H1 (cell line): Measurements from ENCODE around the gene MED13. TPM values are rescaled to one million over a fixed set of nuclear protein-coding genes. Genes with fewer than 3 reads are reported as not detected.

Source experiments
- ASH2L ChIP-seq: fragments of 200-600, 300-600 bp; sonication (generic); IDR thresholded peaks from one replicate; pipeline ENCODE4 v1.7.1; 2017; ENCODE audit warnings: low read length
- EGR1 ChIP-seq: IDR thresholded peaks from 2 replicates; pipeline ENCODE4 v1.6.1; 2011; ENCODE audit warnings: low read depth, low read length, borderline replicate concordance
- HDAC2 ChIP-seq, 2 experiments: fragments of 300-600 bp in 1 of 2; sonication (generic) in 1 of 2; IDR thresholded peaks; 2 replicates each; pipeline ENCODE4 v1.6.1; 2011 to 2012; ENCODE audit warnings: low read depth in 2 of 2, low read length in 2 of 2, mild to moderate bottlenecking in 2 of 2, moderate library complexity in 2 of 2, borderline replicate concordance in 1 of 2, inconsistent platforms in 1 of 2
- POLR2A ChIP-seq, 2 experiments: IDR thresholded peaks; 1 replicate in 1 of 2; 2 replicates in 1 of 2; pipeline ENCODE4 v1.6.1; 2011; ENCODE audit warnings: low read depth in 2 of 2, low read length in 2 of 2, mild to moderate bottlenecking in 2 of 2; ENCODE audit errors: control extremely low read depth in 1 of 2
- SIRT6 ChIP-seq: IDR thresholded peaks from one replicate; pipeline ENCODE4 v1.7.1; 2012; ENCODE audit warnings: low read length, inconsistent platforms
- polyA plus RNA-seq, 7 experiments: library from polyadenylated mRNA; depleted of rRNA in 3 of 7; stranded (reverse) in 5 of 7; unstranded in 2 of 7; fragments of >200 nt in 5 of 7; fragments of 200-250 nt in 2 of 7; gene quantifications; 1 replicate in 5 of 7; 2 replicates in 1 of 7; 4 replicates in 1 of 7; pipeline versions ENCODE4 v1.2.1 to v1.2.3, GENCODE V29; 2011 to 2013; ENCODE audit warnings: missing spikeins in 2 of 7, mixed read lengths in 2 of 7
- total RNA-seq: library from RNA; stranded (reverse); fragmentation: NEBNext Ultra II Directional; extraction: Animal tissue kit (Norgen Biotek cat#: 25700); gene quantifications from 2 replicates; pipeline ENCODE4 v1.2.1, GENCODE V29; 2021
- TF ChIP-seq, protein P1 (sequence below): IDR thresholded peaks from 2 replicates; pipeline ENCODE4 v1.6.1; 2011; ENCODE audit warnings: low read length, improper control_type of control experiment

The MED13 gene
- total and polyA plus RNA-seq, 2 of the 8 experiments (the other 6 are each of a cell fraction or from before 2014, with no cell fraction given), result 11.3 to 44.8 TPM

DNA sequence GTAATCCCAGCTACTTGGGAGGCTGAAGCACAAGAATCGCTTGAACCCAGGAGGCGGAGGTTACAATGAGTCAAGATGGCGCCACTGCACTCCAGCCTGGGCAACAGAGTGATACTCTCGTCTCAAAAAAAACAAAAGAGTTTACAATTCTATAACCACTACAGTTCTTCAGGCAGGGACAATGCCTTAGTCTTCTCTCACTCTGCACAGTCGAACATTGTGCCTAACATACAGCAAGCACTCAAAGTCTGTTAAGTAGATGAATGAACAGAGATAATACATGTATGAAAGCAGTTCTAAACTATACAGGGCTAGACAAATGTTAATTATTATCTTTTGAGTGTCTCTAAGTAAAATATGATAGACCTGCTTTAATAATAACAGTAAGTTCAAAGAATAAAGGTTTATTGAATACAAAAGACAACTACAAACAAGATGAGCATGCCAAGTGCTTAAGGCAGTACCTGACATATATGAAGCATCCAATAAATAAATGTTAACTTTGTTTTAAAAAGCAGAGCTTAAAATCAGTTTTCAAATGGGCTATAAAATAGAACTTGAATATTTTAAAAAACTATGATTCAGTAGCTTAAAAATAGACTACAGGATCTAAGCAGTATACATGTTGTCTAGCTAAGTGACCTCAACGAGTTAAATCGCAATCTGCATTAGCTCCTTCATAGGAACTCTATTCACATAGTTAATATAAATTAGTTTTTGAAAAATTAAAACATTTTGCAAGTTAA, 156.6 kb downstream of the MED13 start (continued):
- no peak for TF ChIP-seq POLR2A (IDR thresholded peaks at IDR 0.05; ENCODE audit: control extremely low read depth in 1 of 2, low read depth in 2 of 2, low read length in 2 of 2)
- no peak for TF ChIP-seq HDAC2 (IDR thresholded peaks at IDR 0.05; ENCODE audit: borderline replicate concordance in 1 of 2, low read depth in 2 of 2, low read length in 2 of 2)
- TF ChIP-seq ASH2L, result no peak
- TF ChIP-seq, protein P1, sequence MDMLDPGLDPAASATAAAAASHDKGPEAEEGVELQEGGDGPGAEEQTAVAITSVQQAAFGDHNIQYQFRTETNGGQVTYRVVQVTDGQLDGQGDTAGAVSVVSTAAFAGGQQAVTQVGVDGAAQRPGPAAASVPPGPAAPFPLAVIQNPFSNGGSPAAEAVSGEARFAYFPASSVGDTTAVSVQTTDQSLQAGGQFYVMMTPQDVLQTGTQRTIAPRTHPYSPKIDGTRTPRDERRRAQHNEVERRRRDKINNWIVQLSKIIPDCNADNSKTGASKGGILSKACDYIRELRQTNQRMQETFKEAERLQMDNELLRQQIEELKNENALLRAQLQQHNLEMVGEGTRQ, result no peak
- TF ChIP-seq EGR1, result no peak
- TF ChIP-seq SIRT6, result no peak
